Transverse colon (tissue), 4 donors: ENCODE results near the gene GCNT2.

Experiments used
- CTCF ChIP-seq, 5 experiments: fragments of 200-600 bp in 3 of 5; fragments of 450-650 bp in 2 of 5; sonication (generic) in 3 of 5; IDR thresholded peaks; 1 replicate in 2 of 5; 2 replicates in 3 of 5; pipeline ENCODE4 v1.5.1; 2016 to 2017; ENCODE audit warnings: antibody characterized with exemption in 5 of 5, inconsistent platforms in 3 of 5, mild to moderate bottlenecking in 2 of 5, moderate library complexity in 1 of 5
- EP300 ChIP-seq: sonication (generic); formaldehyde crosslinking; IDR thresholded peaks from one replicate; pipeline ENCODE4 v1.6.1; 2017; ENCODE audit warnings: antibody characterized with exemption, low read depth
- POLR2A ChIP-seq: fragments of 450-650 bp; IDR thresholded peaks from one replicate; pipeline ENCODE4 v1.6.1; 2016; ENCODE audit warnings: antibody characterized with exemption, mild to moderate bottlenecking, moderate library complexity
- POLR2AphosphoS5 ChIP-seq, 3 donors: sonication (generic); formaldehyde crosslinking; IDR thresholded peaks; one replicate each; pipeline ENCODE4 v1.6.1; 2016; ENCODE audit warnings: antibody characterized with exemption in 3 of 3

- TF ChIP-seq CTCF (IDR thresholded peaks at IDR 0.05) (peak; percentile 58 to 68 (median 63)), POLR2A (no peak), POLR2AphosphoS5 (IDR thresholded peaks at IDR 0.05) (no peak), EP300 (no peak)
These were observed 42.7 kb upstream of the GCNT2 start for GRCh38 chr6:10478187-10479040.
